Bronchus fibroblast of lung (primary cell): ENCODE data around the gene SPSB1. TPM values are rescaled to one million over a fixed set of nuclear protein-coding genes. Genes with fewer than 3 reads are reported as not detected.

ENCODE experiments used
- total RNA-seq: library from RNA; depleted of rRNA; stranded (reverse); fragments of >200 nt; gene quantifications from 2 replicates; pipeline ENCODE4 v1.2.3, GENCODE V29; 2015

SPSB1 gene
- total RNA-seq: 8.4 and 8.8 TPM in 2 replicates

DNA sequence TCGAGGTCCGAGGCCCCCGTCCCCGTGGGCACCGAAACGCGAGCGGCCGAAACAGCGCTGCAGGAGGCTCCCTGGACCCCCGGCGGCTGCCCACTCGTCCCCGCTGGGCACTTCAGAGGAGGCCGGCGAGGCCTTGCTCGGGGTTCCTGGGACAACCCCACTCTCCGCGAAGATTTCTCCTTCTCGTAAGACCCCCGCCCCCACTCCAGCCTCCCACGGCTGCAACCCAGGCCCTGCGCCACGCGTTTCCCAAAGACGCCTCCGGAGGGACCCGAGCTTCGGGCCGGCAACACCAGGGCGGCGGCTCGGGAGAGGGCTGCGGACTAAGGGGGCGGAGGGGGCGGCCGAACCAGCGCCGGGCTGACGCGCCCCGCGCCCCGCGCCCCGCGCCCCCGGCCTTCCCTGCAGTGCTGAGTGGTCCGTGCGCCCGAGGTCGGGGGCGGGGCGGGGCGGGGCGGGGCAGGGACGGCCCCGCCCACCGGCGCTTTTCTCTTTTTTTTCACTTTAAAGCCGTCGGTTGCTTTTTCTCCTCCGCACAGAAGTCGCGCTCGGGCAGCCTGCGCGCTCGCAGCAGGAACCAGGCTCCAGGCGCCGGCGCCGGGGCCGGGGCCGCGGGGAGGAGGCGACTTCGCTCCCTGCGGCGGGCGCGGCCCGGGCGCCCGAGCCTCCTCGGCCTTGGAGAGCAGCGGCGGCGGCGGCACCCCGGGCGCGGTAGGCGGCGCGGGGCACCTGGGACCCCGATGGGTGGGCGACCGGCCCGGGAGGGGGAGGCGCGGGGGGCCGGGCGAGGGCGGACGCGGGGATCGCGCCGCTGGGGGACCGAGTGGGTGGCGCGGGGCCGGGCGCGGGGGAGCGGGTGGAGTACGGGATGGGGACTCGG is at the start of gene SPSB1:
Gene SPSB1 (plus strand): TSS at position 534 of the 880 bp plus-strand sequence. CDS start 62,998 bp downstream, outside the sequence.

Other genes starting within 250 kb of the SPSB1 start
- not detected in 2 replicates for gene SLC2A5, start 223.3 kb upstream of the SPSB1 start, total RNA-seq
- gene GPR157, start 163.8 kb upstream of the SPSB1 start, total RNA-seq: 1.9 and 2.0 TPM in 2 replicates
- gene H6PD, start 58.1 kb upstream of the SPSB1 start, total RNA-seq: 22.4 and 23.5 TPM in 2 replicates
- gene SLC25A33, start 246.6 kb downstream of the SPSB1 start, total RNA-seq: 5.5 and 6.6 TPM in 2 replicates